ENCODE results near the gene OTOG. TPM values are rescaled to one million over a fixed set of nuclear protein-coding genes. Genes with fewer than 3 reads are reported as not detected.

Gene OTOG
- total RNA-seq, 1 donor from 2014 or later, result 42.1 TPM

- H3K4me2 ChIP-seq, result no peak overlapping the region
- no peaks in the 10 kb centered on the region for H3K27me3 ChIP-seq
- DNase-seq (ENCODE audit: low spot score), result no peak
- H3K4me1 ChIP-seq, result no peaks in the 10 kb centered on the region
- no peak overlapping the region for H3K27ac ChIP-seq
- no peaks in the 10 kb centered on the region for H3K36me3 ChIP-seq
- no peaks in the 10 kb centered on the region for H4K20me1 ChIP-seq (ENCODE audit: low read depth)
- no peaks in the 10 kb centered on the region for H3F3A ChIP-seq (ENCODE audit: low read depth)
- no peak overlapping the region for H3K9ac ChIP-seq
- H3K36me3 Mint-ChIP-seq, result no peaks in the 10 kb centered on the region
- no peak overlapping the region for H3K4me3 Mint-ChIP-seq
- no peak overlapping the region for H3K27ac Mint-ChIP-seq
- peaks cover 8% of the 10 kb centered on the region for H3K27me3 Mint-ChIP-seq (ENCODE audit: insufficient read depth, low read depth)
- no peaks in the 10 kb centered on the region for H3K9me3 Mint-ChIP-seq
- no peaks in the 10 kb centered on the region for H3K4me1 Mint-ChIP-seq
- no peak for TF ChIP-seq CTCF (IDR thresholded peaks at IDR 0.05)
- H3K9me3 ChIP-seq (ENCODE audit: low read depth), result no peaks in the 10 kb centered on the region
- H2AFZ ChIP-seq (replicated peaks), result no peak overlapping the region
- H3K4me3 ChIP-seq, result no peak overlapping the region
- no peaks in the 10 kb centered on the region for H3K79me2 ChIP-seq (ENCODE audit: low read depth)
Observed at GRCh38 chr11:17641792-17642350, 94.8 kb downstream of the OTOG start.

GRCh38 chr11:17642370-17642769, 95.3 kb downstream of the OTOG start:
- Histone ChIP-seq H3K36me3 (no peaks in the 10 kb centered on the region), H4K20me1 (ENCODE audit: low read depth) (no peaks in the 10 kb centered on the region), H3K4me2 (no peak overlapping the region), H3K9ac (no peak overlapping the region), H3K27ac (no peak overlapping the region), H3K4me1 (no peaks in the 10 kb centered on the region), H3K4me3 (no peak overlapping the region), H3K9me3 (ENCODE audit: low read depth) (no peaks in the 10 kb centered on the region), H3K27me3 (no peaks in the 10 kb centered on the region), H2AFZ (replicated peaks) (no peak overlapping the region), H3F3A (ENCODE audit: low read depth) (no peaks in the 10 kb centered on the region), H3K79me2 (ENCODE audit: low read depth) (no peaks in the 10 kb centered on the region)
- peak overlapping the region; percentile 46 for H3K27ac Mint-ChIP-seq
- peaks cover 8% of the 10 kb centered on the region for H3K27me3 Mint-ChIP-seq (ENCODE audit: insufficient read depth, low read depth)
- no peak for DNase-seq (ENCODE audit: low spot score)
- no peak for TF ChIP-seq EZH2 (IDR thresholded peaks at IDR 0.05)
- TF ChIP-seq EZH2phosphoT487 (IDR thresholded peaks at IDR 0.05), result no peak
- TF ChIP-seq CTCF (IDR thresholded peaks at IDR 0.05), result no peak
- no peaks in the 10 kb centered on the region for H3K36me3 Mint-ChIP-seq
- no peaks in the 10 kb centered on the region for H3K4me1 Mint-ChIP-seq
- no peak overlapping the region for H3K4me3 Mint-ChIP-seq
- peaks cover 3% of the 10 kb centered on the region for H3K9me3 Mint-ChIP-seq

DNA sequence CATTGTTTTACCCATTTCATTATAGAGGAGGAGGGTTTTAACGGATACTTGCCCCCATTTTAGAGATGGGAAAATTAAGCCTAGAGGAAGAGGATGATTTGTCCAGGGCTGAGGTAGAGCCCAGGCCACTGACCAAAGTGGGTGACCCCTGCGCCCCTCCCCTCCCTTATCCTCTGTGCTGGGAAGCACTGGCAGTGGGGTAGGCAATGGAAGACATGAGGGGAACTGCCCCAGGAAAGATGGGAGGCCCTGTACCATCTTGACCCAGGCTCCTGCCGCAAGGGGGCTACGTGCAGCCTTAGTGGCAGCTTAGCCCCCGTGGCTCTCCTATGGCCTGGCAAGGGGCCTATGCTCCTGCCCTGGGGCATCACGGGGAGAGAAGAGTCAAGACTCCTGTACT, 95.9 kb downstream of the OTOG start:
- Mint-ChIP-seq H3K4me1 (no peaks in the 10 kb centered on the region), H3K36me3 (no peaks in the 10 kb centered on the region), H3K4me3 (no peak overlapping the region), H3K27ac (no peak overlapping the region), H3K9me3 (peaks cover 6% of the 10 kb centered on the region), H3K27me3 (ENCODE audit: insufficient read depth, low read depth) (peaks cover 11% of the 10 kb centered on the region)
- no peak for TF ChIP-seq EZH2phosphoT487 (IDR thresholded peaks at IDR 0.05)
- TF ChIP-seq EZH2 (IDR thresholded peaks at IDR 0.05), result no peak
- TF ChIP-seq CTCF (IDR thresholded peaks at IDR 0.05), result no peak
- H3K9me3 ChIP-seq (ENCODE audit: low read depth), result no peaks in the 10 kb centered on the region
- H3K4me3 ChIP-seq, result no peak overlapping the region
- H4K20me1 ChIP-seq (ENCODE audit: low read depth), result no peaks in the 10 kb centered on the region
- H3K27ac ChIP-seq, result no peak overlapping the region
- H3K4me1 ChIP-seq, result no peaks in the 10 kb centered on the region
- H3K9ac ChIP-seq, result no peak overlapping the region
- H3K4me2 ChIP-seq, result no peak overlapping the region
- no peaks in the 10 kb centered on the region for H3K36me3 ChIP-seq
- no peaks in the 10 kb centered on the region for H3F3A ChIP-seq (ENCODE audit: low read depth)
- no peak for DNase-seq (ENCODE audit: low spot score)
- H3K79me2 ChIP-seq (ENCODE audit: low read depth), result no peaks in the 10 kb centered on the region
- H3K27me3 ChIP-seq, result no peaks in the 10 kb centered on the region
- no peak overlapping the region for H2AFZ ChIP-seq (replicated peaks)

Data from neural progenitor cell (in vitro differentiated cells).